Renal cortical epithelial cell (primary cell): ENCODE results near the gene DTNA. TPM values are rescaled to one million over a fixed set of nuclear protein-coding genes. Genes with fewer than 3 reads are reported as not detected.

Experiments used
- DNase-seq: peaks from one replicate; pipeline ENCODE4 v3.0.0-alpha.2; 2011; ENCODE audit warnings: low read depth
- total RNA-seq: library from RNA; depleted of rRNA; stranded (reverse); fragments of >200 nt; gene quantifications from 2 replicates; pipeline ENCODE4 v1.2.3, GENCODE V29; 2014

Gene DTNA
- total RNA-seq, 1 donor from 2014 or later = 21.1 TPM

- no peak for DNase-seq
Measured at GRCh38 chr18:34772887-34773286, 62.8 kb downstream of the DTNA start.

- DNase-seq = peak; percentile 33
Measured at GRCh38 chr18:34773378-34773777, 63.3 kb downstream of the DTNA start.

GRCh38 chr18:34773961-34774766 is 64.1 kb downstream of the DTNA start:
- peak; percentile 92 for DNase-seq

GRCh38 chr18:34775461-34775860 is 65.4 kb downstream of the DTNA start:
- no peak for DNase-seq

- DNase-seq = no peak
Measured at GRCh38 chr18:34779112-34779511, 69.0 kb downstream of the DTNA start.

- DNase-seq = no peak
Measured at GRCh38 chr18:34780856-34781255, 70.8 kb downstream of the DTNA start.

- no peak for DNase-seq
Measured at GRCh38 chr18:34783501-34783900, 73.4 kb downstream of the DTNA start.

GRCh38 chr18:34786162-34786741 is 76.2 kb downstream of the DTNA start:
- DNase-seq = no peak

- DNase-seq = peak; percentile 60
Measured at GRCh38 chr18:34787931-34788532, 77.9 kb downstream of the DTNA start.

- DNase-seq = no peak
Measured at GRCh38 chr18:34789768-34790344, 79.8 kb downstream of the DTNA start.

GRCh38 chr18:34794348-34794747 is 84.2 kb downstream of the DTNA start:
- DNase-seq = peak; percentile 68

- no peak for DNase-seq
Measured at GRCh38 chr18:34795070-34795732, 85.1 kb downstream of the DTNA start.

- no peak for DNase-seq
Measured at GRCh38 chr18:34796035-34796657, 86.0 kb downstream of the DTNA start.

- DNase-seq = no peak
Measured at GRCh38 chr18:34799291-34799690, 89.2 kb downstream of the DTNA start.

GRCh38 chr18:34800381-34800780 is 90.3 kb downstream of the DTNA start:
- DNase-seq = no peak

- peak; percentile 84 for DNase-seq
Measured at GRCh38 chr18:34801774-34802173, 91.7 kb downstream of the DTNA start.

- peak; percentile 33 for DNase-seq
Measured at GRCh38 chr18:34802959-34803358, 92.9 kb downstream of the DTNA start.

- no peak for DNase-seq
Measured at GRCh38 chr18:34803877-34804400, 93.8 kb downstream of the DTNA start.

GRCh38 chr18:34805103-34805877 is 95.2 kb downstream of the DTNA start:
- DNase-seq = no peak

GRCh38 chr18:34805878-34806351 is 95.8 kb downstream of the DTNA start:
- DNase-seq = no peak
